HL-60/S4 treated with retinoic acid at 250 ng/mL for 4 days and 3 days (cell line): ENCODE data around the gene FRS3.
"Not testable (repeated sequence)": the region's sequence is repeated elsewhere in the genome, so short reads cannot be mapped to it uniquely, and the experiment has no call there.

Experiments used
- in situ Hi-C: fragments of 300-500 bp; cut with MboI; formaldehyde crosslinking; loops from 2 replicates; pipeline ENCODE4 v1.7.0; 2022; ENCODE audit warnings: low sequenced_read_pairs

Gene FRS3

DNA sequence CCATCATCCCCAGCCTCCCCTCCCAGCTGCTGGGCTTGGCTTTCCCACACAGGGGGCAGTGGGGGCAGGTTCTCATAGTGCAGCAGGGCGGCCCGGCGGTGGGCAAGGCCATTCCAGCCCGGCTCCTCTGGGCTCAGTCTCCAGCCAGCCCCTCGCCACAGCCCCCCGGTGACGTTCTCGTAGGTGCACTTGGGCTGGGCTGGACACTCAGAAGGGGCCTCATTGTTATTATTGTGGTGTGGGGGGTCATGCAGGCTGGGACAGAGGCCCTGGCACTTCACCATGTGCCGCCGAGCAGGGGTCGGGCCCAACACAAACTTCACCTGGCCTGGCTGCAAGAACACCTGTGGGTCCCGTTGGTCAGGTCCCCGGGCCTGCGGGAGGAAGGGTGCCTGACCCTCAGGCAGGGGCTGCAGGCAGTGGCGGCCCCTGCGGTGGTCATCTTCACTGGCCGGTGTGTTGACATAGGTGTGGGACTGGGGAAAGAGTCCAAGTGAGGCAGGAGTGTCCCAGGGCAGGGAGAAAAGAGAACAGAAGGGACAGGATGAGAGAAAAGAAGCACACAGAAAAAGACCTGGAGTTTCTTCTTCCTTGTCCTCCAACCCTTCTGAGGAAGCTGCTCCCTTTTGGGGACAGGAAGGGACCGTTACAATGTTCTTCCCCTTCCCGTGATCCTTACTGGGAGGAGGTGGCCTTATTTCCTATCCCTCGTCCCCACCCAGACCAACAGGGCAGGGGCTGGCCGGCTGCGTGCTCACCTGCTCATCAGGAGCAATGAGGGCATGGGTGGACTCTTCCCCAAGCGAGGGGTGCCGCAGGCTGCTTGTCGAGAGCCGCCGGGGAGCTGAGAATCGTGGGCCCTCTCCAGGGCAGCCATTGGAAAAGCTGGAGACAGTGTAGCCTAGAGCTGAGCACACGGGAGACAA lies 8.4 kb downstream of the FRS3 start:
- in situ Hi-C loops: no loop called here

DNA sequence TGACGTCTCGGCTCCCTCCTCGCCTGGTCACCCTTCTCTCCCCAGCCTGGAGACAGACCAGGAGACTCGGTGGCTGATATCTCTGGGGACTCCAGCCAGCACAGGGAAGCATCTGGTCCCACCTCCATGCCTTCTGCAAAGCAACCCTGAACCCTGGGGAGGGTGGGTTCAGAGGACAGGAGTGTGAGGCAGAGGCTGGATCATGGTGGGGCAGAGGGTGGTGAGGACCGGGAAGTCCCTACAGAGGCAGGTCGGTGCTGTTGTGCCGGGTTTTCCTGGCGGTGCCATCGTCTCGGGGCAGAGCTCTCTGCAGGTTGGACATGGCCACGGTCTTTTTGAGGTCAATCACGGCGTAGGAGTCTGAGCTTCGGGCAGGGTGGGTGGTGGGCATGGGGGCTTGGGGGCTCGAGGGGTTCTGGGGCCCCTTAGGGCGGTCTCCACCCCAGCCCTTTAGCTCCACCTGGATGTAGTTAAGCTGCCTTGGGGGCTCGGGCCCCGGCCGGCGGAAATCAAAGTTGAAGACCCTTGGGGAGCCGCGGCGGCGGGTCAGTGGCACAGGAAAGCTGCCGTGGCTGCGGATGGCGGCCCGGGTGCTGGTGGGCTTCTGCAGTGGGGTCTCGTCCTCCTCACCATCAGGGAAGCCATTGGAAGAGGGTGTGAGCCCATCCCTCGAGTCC lies 9.2 kb downstream of the FRS3 start:
- in situ Hi-C loops: no loop called here

DNA sequence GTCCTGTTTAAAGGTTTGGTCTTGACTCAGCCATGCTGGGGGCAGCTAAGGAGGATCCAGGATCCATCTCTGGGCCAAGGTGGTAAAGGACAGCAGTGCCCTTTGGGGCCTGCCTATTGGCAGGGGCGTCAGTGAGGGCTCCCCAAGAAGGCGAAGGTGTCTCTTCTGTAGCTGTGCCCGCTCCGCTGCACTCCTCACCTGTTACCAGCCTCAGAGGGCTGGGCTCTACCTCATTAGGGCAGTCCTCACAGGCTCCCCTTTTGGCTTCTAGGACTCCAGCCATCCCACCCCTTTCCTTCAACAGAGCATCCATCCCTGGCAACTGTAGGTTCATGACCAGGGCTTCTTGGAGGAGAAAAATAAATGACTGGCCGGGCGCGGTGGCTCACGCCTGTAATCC lies 10.3 kb downstream of the FRS3 start:
- in situ Hi-C loops: no loop called here

DNA sequence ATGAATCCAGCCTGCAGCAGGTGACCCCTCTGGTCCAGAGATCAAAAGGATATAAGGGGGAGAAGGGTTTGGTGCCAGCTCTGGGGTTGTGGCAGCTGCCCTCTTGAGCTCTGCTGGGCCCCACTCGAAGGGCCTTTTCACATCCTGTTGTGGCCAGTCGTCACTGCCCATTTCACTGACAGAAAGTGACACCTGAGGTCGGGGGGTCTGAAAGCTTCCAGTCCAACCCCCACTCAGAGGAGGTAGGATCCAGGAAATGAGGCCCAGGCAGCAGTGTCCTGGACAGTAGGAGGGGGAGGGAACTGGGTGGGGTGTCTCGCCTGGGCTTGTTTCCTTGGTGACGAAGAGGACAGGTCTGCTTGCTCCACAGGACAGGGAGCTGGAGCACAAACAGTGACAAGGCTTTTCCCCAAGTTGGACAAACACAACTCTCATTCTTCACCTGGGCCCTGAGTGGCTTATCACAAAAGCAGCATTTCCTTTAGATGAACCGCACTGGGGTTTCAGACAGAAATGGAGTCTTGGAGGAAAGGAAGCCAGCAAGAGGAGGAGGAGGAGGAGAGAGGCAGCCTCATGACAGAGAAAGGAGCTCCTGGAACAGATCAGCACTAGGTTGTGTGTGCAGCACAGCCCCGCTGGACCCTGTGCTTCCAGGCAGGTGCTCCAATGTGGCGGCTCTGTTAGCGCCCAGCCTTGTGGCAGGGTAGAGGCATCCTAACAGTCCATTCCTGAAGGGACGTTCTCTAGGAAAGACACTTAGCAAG lies 11.0 kb downstream of the FRS3 start:
- in situ Hi-C loops: no loop called here

DNA sequence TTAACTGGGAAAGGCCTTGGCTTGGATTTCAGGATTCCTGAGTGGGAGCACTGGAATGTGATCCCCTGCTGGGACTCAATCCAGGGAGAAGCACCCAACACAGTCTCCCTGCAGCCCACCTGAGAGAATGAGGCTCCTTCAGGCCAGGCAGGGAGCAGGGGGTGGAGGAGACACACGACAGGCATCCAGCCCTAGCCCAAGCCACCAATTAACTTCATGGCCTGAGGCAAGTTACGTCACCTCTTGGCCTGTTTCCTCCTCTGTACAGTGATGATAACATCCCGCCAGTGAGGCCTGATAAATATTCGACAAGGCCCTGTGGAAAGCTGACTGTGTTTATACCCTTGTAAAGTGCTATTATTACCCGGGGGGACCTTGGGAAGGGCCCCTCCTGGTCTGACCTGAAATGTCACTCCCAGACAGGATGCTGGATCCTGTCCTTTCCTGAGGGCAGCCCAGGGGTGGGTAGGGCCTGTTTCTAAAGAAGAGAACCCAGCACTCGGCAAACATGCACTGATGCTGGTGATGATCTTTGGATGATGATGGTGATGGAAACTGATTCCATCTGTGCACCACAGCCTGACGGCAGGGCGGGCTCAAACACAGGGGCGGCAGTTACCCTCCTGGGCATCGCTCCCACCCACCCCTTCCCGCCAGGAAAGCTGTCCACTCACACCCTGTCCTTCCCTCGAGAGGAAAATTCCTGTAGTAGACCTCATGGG lies 12.4 kb downstream of the FRS3 start:
- in situ Hi-C loops: no loop called here

DNA sequence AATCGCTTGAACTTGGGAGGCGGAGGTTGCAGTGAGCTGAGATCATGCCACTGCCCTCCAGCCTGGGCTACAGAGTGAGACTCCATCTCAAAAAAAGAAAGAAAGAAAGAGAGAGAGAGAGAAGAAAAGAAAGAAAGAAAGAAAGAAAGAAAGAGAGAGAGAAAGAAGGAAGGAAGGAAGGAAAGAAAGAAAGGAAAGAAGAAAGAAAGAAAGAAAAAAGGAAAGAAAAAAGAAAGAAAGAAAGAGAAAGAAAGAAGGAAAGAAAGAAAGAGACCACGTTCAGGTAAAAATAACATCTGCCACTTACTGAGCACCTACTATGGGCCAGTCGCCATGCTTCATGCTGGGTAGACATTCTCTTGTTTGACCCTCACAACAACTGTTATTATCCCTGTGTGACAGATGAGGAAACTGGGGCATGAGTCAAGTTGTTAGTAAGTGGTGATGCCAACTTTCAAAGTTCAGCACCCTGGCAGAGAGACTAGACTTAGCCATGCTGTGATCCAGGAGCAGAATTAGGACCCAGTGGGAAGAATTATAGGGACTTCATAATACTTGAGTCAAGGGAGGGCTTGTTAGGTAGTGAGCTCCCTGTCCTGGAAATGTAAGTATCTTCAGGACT lies 13.5 kb downstream of the FRS3 start:
- in situ Hi-C loops: not testable (repeated sequence)

DNA sequence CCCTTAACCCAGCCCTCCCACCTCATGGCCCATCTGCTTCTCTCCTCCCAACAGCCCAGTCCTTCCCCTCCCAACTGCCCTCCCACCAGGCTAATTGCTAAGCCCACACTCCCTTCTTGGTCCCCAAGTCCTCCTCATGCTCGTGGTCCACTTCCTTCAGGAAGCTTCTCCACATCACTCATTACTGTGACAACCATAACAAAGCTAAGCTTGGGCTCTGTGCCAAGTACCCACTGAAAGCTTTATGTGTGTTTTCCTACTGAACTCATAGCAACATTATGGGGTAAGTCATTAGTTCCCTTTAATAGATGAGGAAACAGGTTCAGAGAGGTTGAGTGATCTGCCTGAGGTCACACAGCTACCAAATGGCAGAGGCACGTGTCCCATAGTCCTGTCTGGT lies 16.2 kb downstream of the FRS3 start:
- in situ Hi-C loops: no loop called here

DNA sequence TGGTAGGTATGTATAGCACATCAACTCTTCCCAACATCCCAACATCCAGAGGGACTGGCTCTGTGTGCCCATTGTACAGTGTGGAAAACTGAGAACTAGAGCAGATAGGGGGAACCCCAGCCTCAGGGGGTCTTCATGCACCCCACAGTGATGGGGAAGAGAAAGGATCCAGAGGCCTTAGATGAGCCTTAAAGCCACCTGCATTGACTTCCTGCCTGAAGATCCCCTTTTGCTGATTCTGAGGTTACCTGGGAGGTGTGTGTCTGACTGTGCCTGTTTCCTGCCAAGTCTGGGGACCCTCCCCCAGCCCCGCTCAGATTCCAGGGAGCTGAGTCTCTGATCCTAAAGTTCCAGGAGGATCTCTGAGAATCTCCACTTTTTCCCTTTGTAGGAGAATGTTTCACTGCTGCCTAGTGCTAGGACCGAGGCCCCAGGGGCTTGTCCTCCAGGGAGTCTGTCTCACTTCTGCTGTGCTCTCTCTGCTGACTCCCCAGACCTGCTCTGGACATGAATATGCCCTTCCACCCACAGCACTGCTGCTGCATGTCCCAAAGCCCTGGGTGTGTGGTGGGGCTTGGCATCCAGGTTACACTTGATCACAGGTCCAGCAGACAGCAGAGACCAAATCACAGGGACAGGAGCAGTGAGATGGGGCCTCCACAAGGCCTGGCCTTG lies 19.7 kb downstream of the FRS3 start:
- in situ Hi-C loops: no loop called here

DNA sequence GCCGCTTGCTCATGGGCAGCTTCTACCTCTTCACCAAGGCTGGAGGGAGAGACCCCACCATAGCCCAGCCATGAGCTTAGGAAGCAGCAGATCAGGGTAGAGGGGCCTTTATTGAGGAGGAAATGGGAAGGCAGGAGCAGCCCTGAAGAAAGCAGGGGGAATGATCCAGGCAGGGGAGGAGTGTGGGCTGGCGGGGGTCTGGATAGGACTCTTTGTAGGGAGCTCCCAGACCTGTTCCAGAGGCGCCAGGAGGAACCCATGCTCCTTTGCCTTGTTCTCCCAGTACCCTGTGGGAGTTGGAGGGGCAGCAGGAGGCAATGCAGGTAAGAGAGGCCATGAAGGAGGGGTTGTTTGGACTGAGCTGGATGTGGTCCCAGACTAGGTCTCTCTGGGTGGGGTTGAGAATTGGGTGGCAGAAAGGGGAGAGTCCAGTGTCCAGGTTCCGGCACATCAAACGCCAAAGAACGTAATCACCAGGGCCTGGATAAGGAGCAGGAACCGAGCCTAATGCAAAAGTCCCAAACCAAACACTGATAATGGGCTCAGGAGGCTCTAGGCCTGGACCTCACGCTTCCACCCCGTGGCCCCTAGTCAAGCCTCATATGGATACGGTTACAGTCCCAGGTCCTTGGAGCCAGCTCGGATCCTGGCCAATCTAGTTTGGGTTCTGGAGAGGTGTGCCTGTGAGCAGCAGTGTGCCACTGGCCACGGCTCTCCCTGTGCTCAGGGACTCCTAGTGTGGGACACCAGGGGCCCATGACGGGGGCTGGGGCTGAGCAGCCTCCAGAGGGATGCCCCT lies 20.4 kb downstream of the FRS3 start:
- in situ Hi-C loops: no loop called here

DNA sequence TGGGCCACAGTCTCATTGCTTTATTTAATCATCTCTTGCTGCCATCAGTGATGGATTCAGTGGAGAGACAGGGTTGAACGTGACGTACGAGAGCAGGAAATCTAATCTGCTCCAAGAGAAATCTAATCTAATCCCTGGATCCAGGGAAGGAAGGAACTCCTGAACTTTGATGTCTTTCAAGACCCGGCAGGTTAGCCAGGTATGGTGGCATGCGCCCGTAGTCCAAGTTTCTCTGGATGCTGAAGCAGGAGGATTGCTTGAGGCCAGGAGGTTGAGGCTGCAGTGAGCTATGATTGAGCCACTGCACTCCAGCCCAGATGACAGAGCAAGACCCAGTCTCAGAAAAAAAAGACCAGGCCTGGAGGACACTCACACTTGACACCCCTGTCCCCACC lies 21.1 kb downstream of the FRS3 start:
- in situ Hi-C loops: no loop called here

DNA sequence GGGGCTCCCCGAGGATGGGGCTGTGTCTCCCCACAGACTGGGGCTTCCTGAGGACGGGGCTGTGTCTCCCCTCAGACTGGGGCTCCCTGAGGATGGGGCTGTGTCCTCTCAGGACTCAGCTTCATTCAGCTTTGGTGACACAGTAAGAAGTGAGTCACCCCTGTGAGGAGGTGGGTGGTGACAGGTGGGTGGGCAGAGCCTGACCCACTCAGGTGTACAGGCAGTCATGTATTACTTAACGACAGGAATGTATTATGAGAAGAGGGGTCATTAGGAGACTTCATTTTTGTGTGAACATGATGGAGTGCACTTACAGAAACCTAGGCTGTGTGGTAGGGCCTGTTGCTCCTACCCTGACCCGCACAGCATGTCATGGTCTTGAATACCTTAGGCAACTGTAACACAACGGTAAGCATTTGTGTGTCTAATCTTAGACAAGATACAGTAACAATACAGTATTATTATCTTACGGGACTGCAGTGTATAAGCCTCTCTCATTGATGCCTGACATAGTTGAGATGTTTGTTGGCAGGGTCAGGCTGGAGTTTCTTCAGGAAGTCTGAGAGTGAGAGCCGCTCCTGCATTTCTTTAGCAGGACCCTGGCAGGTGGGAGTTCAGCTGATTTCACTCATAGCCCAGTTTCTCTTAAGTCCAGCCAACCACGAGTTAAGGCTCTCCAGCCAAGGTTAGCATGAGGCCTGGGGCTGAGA lies 21.6 kb downstream of the FRS3 start:
- in situ Hi-C loops: no loop called here

DNA sequence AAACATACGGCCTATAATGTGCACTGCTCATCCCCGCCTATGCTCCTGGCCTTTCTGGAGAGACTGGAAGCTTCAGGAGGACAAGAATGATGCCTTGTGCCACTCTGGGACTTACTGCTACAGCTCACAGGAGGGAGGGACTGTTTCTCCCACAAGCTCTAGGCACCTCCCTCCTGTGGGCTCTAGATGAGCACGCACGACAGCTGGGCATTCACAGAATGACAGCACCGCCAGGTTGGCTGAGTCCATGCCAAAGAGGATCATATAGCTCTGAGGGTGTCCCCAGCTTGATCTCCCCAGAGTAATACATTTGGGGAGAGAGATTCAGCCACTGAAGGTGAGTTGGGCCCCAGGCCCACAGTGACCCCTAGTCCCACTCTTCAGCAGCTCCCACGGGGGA lies 22.4 kb downstream of the FRS3 start:
- in situ Hi-C loops: no loop called here

DNA sequence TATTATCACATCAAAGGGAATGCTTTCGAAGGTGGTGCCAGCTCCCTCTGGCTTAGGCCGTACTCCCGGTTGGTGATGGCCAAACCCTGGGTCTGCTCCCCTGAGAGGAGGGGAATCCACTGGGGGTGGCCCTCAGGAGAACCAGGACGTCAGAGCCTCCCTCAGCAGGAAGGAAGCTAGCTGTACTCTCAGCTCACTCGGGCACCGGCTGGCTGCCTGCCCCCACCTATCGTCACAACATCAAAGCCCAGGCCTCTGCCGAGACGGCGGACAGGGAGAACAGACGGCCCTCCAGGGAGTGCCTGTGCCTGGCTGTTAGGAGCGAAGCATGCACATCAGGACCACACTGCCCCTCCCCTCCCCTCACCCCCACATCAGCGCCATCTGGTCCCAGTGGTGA lies 23.3 kb downstream of the FRS3 start:
- in situ Hi-C loops: no loop called here

DNA sequence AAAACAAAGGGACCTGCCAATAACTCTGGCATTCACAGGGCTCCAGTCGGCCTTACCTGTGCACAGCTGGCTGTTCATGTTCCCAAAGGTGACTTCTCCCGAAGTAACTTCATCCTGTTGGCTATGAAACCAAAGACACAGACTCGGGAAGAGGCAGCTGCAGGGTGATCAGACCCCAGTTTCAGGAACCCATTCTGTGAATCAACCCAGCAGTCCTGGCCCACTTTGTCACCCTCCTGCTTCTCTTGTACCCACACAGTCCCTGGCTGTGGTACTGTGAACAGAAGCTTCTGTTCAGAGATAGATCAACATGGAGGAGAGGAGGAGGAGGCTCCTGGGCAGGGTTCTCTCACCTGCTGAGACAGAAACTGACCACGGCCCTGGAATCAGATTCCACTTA lies 23.8 kb downstream of the FRS3 start:
- in situ Hi-C loops: no loop called here

DNA sequence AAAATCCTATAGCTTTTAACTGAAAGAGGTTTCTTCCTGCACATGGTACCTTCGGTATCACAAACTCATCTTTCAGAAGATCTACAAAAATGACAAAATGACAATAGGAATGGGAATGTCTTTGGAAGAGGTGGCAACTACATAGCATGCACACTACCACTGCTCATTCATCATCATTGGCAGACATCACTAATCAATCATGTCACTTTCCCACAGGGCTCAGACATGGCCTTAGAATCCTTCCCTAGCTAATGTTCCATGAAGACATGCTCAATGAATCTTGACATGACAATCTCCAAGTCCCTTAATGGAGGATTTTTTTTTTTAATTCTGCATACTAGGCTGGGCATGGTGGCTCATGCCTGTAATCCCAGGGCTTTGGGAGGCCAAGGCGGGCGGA lies 29.3 kb downstream of the FRS3 start:
- in situ Hi-C loops: no loop called here

DNA sequence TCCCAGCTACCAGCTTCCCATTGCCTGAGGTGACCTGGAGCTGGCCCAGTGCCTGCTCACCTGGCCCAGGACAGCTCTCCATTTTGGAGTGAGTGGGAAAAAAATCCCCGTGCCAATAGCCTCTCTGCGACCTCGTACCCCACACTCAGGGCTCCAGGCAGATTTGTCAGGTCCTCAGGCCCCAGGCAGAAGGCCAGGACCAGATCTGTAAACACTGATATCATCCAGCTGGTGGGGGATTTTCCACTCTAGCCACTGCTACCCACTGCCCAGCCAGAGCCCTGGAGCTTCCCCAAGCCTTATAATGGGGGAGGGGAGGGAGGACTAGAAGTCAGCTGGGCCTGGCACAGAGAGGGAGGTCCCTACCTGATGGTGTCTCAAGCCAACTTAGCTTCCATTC lies 31.2 kb downstream of the FRS3 start:
- in situ Hi-C loops: no loop called here

DNA sequence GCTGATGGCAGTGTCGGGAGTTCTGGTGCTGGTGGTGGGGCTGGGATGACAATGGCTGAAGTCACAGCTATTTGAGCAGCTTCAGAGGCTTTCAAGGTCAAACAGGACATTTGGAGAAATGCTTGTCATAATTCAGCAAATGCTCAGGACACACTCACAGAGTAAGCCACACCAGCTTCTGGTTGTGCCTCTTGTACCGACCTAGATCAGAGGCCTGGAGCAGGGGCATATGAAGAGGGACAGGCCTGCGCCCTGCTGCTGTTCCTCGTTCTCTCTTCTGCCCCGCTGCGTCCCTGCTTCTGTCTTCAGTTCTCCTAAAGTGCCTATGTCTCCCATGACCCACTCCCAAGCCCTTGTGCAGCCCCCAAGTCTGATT lies 31.6 kb downstream of the FRS3 start:
- in situ Hi-C loops: no loop called here

DNA sequence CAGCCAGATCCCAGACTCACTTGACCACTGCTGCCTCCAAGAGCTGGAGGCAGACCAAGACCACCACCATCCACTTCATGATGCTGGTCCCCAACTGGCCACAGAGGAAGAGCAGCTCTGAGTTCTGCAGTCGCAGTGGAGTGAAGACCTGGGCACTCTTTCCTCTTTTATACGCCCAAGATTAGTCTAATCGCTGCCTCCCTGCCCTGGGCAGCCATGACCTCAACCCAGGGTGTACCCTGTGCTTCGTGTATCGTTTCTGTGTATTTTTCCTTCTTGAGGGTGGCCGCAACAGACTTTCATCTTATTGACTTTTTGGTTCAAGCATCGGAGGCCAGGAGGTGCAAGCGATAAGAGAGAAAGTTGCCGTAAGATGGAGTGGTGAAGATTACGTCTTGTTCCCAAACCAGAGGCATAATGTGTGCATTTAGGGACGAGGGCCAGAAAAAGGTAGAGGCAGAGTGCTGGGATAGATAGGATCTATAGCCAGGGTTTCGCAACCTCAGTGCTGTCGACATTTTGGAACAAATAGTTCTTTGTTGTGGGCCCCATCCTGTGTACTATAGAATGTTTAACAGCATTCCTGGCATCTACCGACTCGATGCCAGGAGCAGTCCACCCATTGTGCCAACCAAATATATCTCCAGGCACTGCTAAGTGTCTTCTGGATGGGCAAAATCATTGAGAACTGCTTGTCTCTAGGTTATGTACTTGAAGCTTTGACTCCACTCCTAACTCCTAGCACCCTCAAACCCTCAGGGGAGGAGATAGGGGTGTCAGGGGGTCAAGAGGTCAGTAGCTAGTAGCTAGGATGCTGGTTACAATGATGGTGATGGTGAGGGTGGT lies 32.2 kb downstream of the FRS3 start, which contains the start of gene PGC:
Gene PGC (minus strand): TSS at position 142 of the 846 bp plus-strand sequence. CDS start 63 bp downstream, at position 79.
- in situ Hi-C loops: no loop called here
